Nephron progenitor cell (in vitro differentiated cells): Measurements from ENCODE around the gene LRRC7.
A peak's percentile ranks its signal among the peaks of the same experiment; 100 is the strongest.

Experiments
- DNase-seq: peaks from one replicate; pipeline ENCODE4 v3.0.0; 2021
- H3K27ac Mint-ChIP-seq: 2 replicates; pipeline ENCODE4 v1.8.0; 2021; ENCODE audit warnings: mild to moderate bottlenecking, moderate library complexity, mixed read lengths
- H3K27me3 Mint-ChIP-seq: 2 replicates; pipeline ENCODE4 v1.8.0; 2021; ENCODE audit warnings: mild to moderate bottlenecking, low read depth, mixed read lengths; ENCODE audit not compliant: poor library complexity
- H3K36me3 Mint-ChIP-seq: 2 replicates; pipeline ENCODE4 v1.8.0; 2021; ENCODE audit warnings: low read depth, mixed read lengths
- H3K4me1 Mint-ChIP-seq: 2 replicates; pipeline ENCODE4 v1.8.0; 2021; ENCODE audit warnings: mixed read lengths
- H3K4me3 Mint-ChIP-seq: 2 replicates; pipeline ENCODE4 v1.8.0; 2021; ENCODE audit warnings: mild to moderate bottlenecking, moderate library complexity, mixed read lengths
- H3K9me3 Mint-ChIP-seq: 2 replicates; pipeline ENCODE4 v1.8.0; 2021; ENCODE audit warnings: mild to moderate bottlenecking, moderate library complexity, mixed read lengths
- TF ChIP-seq, protein P1 (sequence below): fragments of 200-600 bp; sonication (generic); IDR thresholded peaks from 2 replicates; pipeline ENCODE4 v1.5.0; 2021; ENCODE audit warnings: antibody characterized with exemption

Gene LRRC7

DNA sequence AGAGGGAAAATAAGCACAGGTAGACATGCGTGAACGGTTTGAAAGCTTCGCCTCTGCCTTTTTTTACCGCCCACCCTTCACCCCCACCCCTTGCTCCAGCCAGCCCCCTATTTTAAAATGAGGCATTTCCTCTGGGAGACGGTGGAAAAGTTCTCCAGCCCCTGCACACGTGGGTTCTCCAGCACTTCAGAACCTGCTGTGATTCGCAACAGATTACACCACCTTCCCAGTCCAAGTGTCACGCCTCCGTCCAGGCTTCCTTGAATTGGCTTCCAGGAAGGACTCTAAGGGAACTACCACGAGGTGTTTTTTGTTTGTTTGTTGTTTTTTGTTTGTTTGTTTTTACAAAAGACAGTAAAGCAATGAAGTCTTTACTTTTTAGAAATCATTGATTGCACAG, 2.6 kb downstream of the LRRC7 start:
- H3K36me3 Mint-ChIP-seq, result no peaks in the 10 kb centered on the region
- peak; percentile 2 for DNase-seq
- TF ChIP-seq, protein P1, sequence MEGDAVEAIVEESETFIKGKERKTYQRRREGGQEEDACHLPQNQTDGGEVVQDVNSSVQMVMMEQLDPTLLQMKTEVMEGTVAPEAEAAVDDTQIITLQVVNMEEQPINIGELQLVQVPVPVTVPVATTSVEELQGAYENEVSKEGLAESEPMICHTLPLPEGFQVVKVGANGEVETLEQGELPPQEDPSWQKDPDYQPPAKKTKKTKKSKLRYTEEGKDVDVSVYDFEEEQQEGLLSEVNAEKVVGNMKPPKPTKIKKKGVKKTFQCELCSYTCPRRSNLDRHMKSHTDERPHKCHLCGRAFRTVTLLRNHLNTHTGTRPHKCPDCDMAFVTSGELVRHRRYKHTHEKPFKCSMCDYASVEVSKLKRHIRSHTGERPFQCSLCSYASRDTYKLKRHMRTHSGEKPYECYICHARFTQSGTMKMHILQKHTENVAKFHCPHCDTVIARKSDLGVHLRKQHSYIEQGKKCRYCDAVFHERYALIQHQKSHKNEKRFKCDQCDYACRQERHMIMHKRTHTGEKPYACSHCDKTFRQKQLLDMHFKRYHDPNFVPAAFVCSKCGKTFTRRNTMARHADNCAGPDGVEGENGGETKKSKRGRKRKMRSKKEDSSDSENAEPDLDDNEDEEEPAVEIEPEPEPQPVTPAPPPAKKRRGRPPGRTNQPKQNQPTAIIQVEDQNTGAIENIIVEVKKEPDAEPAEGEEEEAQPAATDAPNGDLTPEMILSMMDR, result no peak
- peaks cover 34% of the 10 kb centered on the region for H3K4me1 Mint-ChIP-seq
- H3K9me3 Mint-ChIP-seq, result no peaks in the 10 kb centered on the region
- peak overlapping the region; percentile 72 for H3K4me3 Mint-ChIP-seq
- no peak overlapping the region for H3K27ac Mint-ChIP-seq
- H3K27me3 Mint-ChIP-seq, result peaks cover 76% of the 10 kb centered on the region

DNA sequence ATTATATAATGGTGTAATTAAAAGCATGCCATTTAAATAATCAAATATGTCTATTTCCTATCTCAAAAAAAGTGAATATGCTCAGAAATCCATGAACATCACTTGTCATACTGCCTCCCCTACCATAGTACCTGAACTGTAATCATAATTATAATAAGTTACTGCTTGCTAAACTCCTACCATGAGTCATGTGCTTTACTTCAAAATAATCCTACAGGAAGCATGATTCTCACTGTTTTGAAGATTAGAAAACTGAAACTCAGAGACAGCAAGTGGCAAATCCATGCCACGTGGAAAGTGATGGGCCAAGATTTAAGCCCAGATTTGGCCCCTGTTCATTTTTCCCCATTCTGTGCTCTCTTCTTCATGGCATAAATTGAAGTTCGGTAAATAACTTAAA, 5.2 kb downstream of the LRRC7 start:
- peaks cover 9% of the 10 kb centered on the region for H3K9me3 Mint-ChIP-seq
- H3K27me3 Mint-ChIP-seq, result peaks cover 57% of the 10 kb centered on the region
- TF ChIP-seq, protein P1, result no peak
- no peak overlapping the region for H3K27ac Mint-ChIP-seq
- no peaks in the 10 kb centered on the region for H3K36me3 Mint-ChIP-seq
- H3K4me3 Mint-ChIP-seq, result no peak overlapping the region
- no peak for DNase-seq
- H3K4me1 Mint-ChIP-seq, result peaks cover 25% of the 10 kb centered on the region

DNA sequence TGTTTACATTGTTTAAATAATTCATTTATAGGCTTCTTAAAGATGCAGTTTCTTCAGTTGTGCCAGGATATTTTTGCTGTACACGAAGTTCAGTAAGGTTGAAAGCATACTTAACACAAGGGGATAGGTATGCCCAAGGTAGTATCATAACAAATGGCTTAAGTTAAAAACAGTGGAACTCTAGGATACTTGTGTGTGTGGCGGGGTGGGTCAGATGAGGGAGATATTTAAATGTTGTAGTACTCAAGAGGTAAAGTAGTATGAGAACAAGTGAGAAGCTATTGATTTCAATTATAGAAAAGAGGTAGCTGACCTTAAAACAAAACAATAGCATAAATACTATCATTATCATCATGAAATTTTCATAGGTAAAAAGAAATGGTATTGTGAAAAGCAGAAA, 6.2 kb downstream of the LRRC7 start:
- Mint-ChIP-seq H3K27me3 (peaks cover 47% of the 10 kb centered on the region), H3K36me3 (no peaks in the 10 kb centered on the region), H3K4me3 (no peak overlapping the region), H3K27ac (no peak overlapping the region), H3K9me3 (peaks cover 9% of the 10 kb centered on the region), H3K4me1 (peaks cover 17% of the 10 kb centered on the region)
- DNase-seq, result no peak
- TF ChIP-seq, protein P1, result no peak

DNA sequence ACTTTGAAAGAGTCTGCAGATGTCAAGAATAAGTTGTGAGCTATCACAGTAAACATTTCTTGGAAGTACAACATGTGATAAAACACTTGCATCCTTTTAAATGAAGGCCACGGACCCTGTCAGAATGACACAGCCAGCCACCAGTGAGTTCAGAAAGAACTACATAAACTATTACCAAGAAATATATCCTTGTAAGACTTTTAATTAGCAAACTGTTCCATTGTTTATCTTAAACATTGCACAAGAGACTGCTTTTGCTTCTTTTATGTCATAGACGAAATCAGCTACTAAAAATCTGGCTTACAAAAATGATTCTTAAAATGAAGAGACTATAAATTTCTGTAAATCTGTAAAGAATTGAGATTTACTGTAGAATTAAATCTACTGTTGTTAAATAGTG, 17.9 kb downstream of the LRRC7 start:
- Mint-ChIP-seq H3K36me3 (no peaks in the 10 kb centered on the region), H3K9me3 (no peaks in the 10 kb centered on the region), H3K27ac (no peak overlapping the region), H3K4me3 (no peak overlapping the region), H3K27me3 (no peaks in the 10 kb centered on the region), H3K4me1 (no peaks in the 10 kb centered on the region)
- TF ChIP-seq, protein P1, result no peak
- no peak for DNase-seq

DNA sequence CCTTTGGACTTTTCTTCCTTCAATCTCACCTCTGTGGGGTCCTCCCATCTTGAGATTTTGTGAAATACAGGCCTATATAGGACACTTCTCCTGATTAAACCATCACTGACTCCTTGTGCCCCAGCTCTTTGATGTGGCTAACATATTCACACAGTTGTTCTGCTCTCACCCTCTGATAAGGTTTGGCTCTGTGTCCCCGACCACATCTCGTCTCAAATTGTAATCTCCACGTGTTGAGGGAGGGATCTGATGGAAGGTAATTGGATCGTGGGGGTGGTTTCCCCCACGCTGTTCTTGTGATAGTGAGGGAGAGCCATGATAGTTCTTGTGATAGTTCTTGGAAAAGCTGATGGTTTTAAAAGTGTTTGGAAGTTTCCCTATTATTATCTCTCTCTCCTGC, 19.7 kb downstream of the LRRC7 start:
- Mint-ChIP-seq H3K27ac (no peak overlapping the region), H3K36me3 (no peaks in the 10 kb centered on the region), H3K9me3 (no peaks in the 10 kb centered on the region), H3K4me1 (peaks cover 7% of the 10 kb centered on the region), H3K4me3 (no peak overlapping the region), H3K27me3 (no peaks in the 10 kb centered on the region)
- DNase-seq, result no peak
- TF ChIP-seq, protein P1, result no peak

DNA sequence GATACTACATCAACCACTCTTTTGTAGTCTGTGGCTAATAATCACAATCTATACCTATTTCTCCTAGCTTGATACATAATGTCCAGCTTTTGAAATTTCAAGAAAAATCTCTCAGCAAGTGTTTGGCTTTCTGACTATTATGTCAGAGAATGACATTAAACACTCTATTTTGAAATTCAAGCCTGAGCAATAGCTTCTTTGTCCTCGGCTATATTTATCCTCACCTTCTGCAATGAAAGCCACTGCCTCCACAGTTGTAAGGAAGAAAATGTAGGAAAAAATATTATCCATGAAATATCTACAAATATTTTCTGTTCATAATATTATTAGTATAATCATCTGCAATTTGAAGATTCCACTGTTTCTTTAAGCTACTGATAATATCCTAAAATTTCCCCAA, 22.1 kb downstream of the LRRC7 start:
- no peak overlapping the region for H3K4me3 Mint-ChIP-seq
- H3K9me3 Mint-ChIP-seq, result no peaks in the 10 kb centered on the region
- H3K27ac Mint-ChIP-seq, result no peak overlapping the region
- TF ChIP-seq, protein P1, result no peak
- no peaks in the 10 kb centered on the region for H3K36me3 Mint-ChIP-seq
- DNase-seq, result no peak
- no peaks in the 10 kb centered on the region for H3K27me3 Mint-ChIP-seq
- H3K4me1 Mint-ChIP-seq, result peaks cover 7% of the 10 kb centered on the region
